Cerebellar nuclear complex (tissue), 1 donor: ENCODE results near the gene AGXT2.
"Not testable (repeated sequence)": the region's sequence is repeated elsewhere in the genome, so short reads cannot be mapped to it uniquely, and the experiment has no call there.

Experiments
- DNase-seq, 2 experiments: peaks; one replicate each; lab custom pipeline; 2025; lab: John Stamatoyannopoulos, UW

Gene AGXT2

GRCh38 chr5:35050541-35051126 is 2.9 kb upstream of the AGXT2 start:
- no peak for DNase-seq

DNA sequence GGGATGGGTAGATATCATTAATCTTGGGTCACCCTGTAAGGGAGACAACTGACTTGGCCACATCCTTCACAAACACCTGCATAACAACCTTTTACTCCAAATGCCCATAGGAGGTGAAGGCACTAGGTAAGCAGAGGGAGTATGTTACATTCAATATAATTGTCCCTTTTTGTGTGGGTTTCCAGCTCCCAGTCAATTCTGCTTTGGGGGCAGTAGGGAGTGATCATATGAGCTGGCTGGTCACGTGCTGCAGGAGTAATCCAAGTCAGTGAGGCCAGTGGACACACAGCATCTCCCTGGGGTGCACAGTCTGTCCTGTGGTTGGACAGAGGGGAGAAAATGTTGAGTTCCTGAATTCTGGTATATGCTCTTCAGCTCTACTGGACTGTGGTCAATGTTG is 1.2 kb upstream of the AGXT2 start:
- no peak for DNase-seq

DNA sequence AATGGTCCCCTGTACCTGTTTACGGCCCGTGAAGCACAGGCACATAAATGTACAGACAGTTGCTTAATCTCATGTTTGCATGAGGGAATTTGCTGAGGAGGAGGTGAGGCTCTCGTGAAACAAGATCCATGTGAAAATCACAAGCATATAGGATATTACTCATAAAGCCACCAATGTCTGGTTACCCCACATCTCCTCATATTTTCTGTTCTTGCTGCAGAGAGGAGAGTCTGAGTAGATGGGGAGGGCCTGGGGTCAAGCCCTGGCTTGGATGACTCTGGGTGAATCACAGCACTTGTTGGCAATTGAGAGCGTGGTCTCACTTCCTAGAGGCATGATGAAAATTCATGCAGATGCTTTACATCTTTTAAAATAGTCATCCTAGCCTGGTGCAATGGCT is 975 bp downstream of the AGXT2 start:
- no peak for DNase-seq

- no peak for DNase-seq
These were observed 2.5 kb downstream of the AGXT2 start for GRCh38 chr5:35045280-35045679.

GRCh38 chr5:35044649-35045048 is 3.1 kb downstream of the AGXT2 start:
- no peak for DNase-seq

- no peak for DNase-seq
These were observed 5.0 kb downstream of the AGXT2 start for GRCh38 chr5:35042781-35043180.

GRCh38 chr5:35041261-35041660 is 6.5 kb downstream of the AGXT2 start:
- DNase-seq: no peak

- DNase-seq: no peak
These were observed 8.9 kb downstream of the AGXT2 start for GRCh38 chr5:35038891-35039290.

DNA sequence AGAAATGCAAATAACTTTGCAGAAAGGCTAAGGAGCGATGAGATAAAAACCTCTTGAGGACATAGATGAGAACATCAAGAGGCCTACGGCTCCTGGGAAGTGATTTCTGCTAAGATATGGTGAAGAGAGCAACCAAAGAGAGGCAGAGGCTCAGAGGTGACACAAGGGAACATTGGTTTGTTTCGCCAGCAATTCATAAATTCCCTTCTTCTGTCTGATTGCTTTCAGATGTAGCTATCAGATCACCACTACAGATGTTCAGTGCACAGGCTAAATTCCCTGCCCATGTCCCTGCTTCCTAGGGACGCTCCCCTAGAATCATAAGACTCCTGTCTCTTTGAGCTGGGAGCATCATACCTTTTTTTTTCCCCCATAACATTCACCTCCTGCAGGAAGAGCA is 11.2 kb downstream of the AGXT2 start:
- no peak for DNase-seq

DNA sequence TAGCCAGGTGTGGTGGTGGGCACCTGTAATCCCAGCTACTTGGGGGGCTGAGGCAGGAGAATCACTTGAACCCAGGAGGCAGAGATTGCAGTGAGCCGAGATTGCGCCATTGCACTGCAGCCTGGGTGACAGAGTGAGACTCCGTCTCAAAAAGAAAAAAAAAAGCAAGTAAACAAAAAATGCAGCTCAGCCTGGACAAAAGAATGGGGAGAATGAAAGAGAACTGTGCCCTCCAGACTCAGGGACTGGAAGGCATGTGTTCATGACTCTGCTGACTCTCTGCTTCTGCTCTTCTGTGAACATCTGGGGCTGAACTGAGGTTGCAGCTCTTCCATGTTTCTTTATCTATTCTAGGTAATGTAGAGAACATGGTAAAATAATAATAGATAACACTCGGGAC is 11.8 kb downstream of the AGXT2 start:
- not testable (repeated sequence) for DNase-seq

- no peak for DNase-seq
These were observed 12.5 kb downstream of the AGXT2 start for GRCh38 chr5:35035271-35035670.

- no peak for DNase-seq
These were observed 15.4 kb downstream of the AGXT2 start for GRCh38 chr5:35032356-35032755.

- no peak for DNase-seq
These were observed 16.5 kb downstream of the AGXT2 start for GRCh38 chr5:35031276-35031675.

- DNase-seq: no peak
These were observed 17.2 kb downstream of the AGXT2 start for GRCh38 chr5:35030426-35031100.

- no peak for DNase-seq
These were observed 18.4 kb downstream of the AGXT2 start for GRCh38 chr5:35029333-35029732.

- DNase-seq: no peak
These were observed 20.8 kb downstream of the AGXT2 start for GRCh38 chr5:35026941-35027340.

- no peak for DNase-seq
These were observed 21.4 kb downstream of the AGXT2 start for GRCh38 chr5:35026280-35026840.

DNA sequence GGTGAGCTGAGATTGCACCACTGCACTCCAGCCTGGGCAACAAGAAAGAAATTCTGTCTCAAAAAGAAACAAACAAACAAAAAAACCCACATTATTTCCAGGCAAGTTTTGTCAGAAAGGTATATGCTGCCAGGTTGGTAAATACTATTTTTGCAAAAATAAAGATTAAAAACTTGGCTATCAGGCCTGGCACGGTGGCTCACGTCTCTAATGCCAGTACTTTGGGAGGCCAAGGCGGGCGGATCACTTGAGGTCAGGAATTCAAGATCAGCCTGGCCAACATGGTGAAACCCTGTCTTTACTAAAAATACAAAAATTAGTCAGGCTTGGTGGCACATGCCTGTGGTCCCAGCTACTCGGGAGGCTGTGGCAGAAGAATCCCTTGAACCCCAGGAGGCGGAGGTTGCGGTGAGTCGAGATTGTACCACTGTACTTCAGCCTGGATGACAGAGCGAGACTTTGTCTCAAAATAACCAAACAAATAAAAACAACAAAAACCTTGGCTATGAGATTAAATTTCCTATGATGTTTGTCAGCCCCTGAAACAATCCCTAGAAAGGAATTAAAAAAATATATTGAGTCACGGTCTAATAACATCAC is 22.7 kb downstream of the AGXT2 start:
- DNase-seq: no peak

DNA sequence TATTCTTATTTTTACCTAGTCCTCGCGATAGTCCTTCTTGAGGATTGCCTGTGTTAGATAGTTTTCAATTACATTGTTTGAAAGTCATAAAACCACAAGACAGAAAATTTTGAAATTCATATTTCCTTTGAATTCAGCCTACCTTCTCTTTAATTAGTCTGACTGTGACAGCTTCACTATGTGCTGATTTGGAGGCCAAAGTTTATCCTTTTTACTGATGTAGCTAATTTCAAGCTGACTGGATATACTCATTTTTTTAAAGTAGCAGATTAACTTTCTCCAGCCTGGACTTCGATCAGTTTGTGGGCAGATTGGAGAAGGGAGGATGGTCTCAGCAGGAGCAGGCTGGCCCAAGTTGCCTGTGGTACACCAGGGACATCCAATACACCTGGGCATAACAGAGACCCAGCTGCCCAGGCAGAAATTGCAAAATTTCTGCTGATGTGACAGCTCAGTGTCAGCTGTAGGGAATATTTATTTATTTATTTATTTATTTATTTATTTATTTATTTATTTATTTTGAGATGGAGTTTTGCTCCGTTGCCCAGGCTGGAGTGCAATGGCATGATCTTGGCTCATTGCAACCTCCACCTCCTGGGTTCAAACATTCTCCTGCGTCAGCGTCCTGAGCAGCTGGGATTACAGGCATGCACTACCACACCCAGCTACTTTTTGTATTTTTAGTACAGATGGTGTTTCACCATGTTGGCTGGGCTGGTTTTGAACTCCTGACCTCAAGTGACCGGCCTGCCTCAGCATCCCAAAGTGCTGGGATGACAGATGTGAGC is 24.2 kb downstream of the AGXT2 start:
- no peak for DNase-seq

GRCh38 chr5:35016174-35017051 is 31.3 kb downstream of the AGXT2 start:
- DNase-seq: no peak

GRCh38 chr5:35015063-35015462 is 32.7 kb downstream of the AGXT2 start:
- DNase-seq: no peak

- no peak for DNase-seq
These were observed 35.0 kb downstream of the AGXT2 start for GRCh38 chr5:35012796-35013195.
